ENCODE data around the gene SPEN. TPM values are rescaled to one million over a fixed set of nuclear protein-coding genes. Genes with fewer than 3 reads are reported as not detected.

Gene SPEN
- total and polyA plus RNA-seq, 9 of the 15 experiments (the other 6 are each of a cell fraction or from before 2014, with no cell fraction given) = 5.7 to 87.5 (median 27.2) TPM

- TF ChIP-seq GTF3C2 (IDR thresholded peaks at IDR 0.05; ENCODE audit: borderline replicate concordance, extremely low read depth, insufficient read length) (no peak), OTX1 (CRISPR knock-in tag; IDR thresholded peaks at IDR 0.05) (no peak), SPI1 (IDR thresholded peaks at IDR 0.05; ENCODE audit: borderline replicate concordance, low read depth, low read length) (no peak), SIX5 (IDR thresholded peaks at IDR 0.05; ENCODE audit: borderline replicate concordance in 1 of 2, insufficient read depth in 1 of 2, low read depth in 1 of 2, low read length in 2 of 2) (no peak), TRIM24 (IDR thresholded peaks at IDR 0.05) (no peak), CHD1 (IDR thresholded peaks at IDR 0.05; ENCODE audit: low read length) (peak; percentile 93), HDAC3 (IDR thresholded peaks at IDR 0.05; ENCODE audit: borderline replicate concordance, partially characterized antibody) (no peak), SAFB (IDR thresholded peaks at IDR 0.05; ENCODE audit: borderline replicate concordance, low read depth, low read length) (peak; percentile 13; the same call in 1 of the 2 replicates), HDAC1 (IDR thresholded peaks at IDR 0.05) (no peak), CBX1 (IDR thresholded peaks at IDR 0.05; ENCODE audit: low read depth) (no peak), RNF219 (CRISPR knock-in tag; IDR thresholded peaks at IDR 0.05) (no peak), ZNF583 (CRISPR knock-in tag; IDR thresholded peaks at IDR 0.05) (no peak), ETV5 (CRISPR knock-in tag; IDR thresholded peaks at IDR 0.05; ENCODE audit: low read depth) (no peak), BCL6 (CRISPR knock-in tag; IDR thresholded peaks at IDR 0.05) (no peak), ZNF24 (IDR thresholded peaks at IDR 0.05) (no peak), ZNF764 (CRISPR knock-in tag; IDR thresholded peaks at IDR 0.05; ENCODE audit: low read depth) (no peak), DIDO1 (tag; IDR thresholded peaks at IDR 0.05; ENCODE audit: low read depth) (no peak), L3MBTL2 (IDR thresholded peaks at IDR 0.05) (peak; percentile 18; the same call in 1 of the 2 replicates), MBD2 (IDR thresholded peaks at IDR 0.05; ENCODE audit: borderline replicate concordance, low read depth) (no peak), TBP (optimal IDR thresholded peaks at IDR 0.05; ENCODE audit: low read depth, low read length) (no peak), TEAD4 (IDR thresholded peaks at IDR 0.05; ENCODE audit: low read length) (no peak), TEAD4 (CRISPR knock-in tag; IDR thresholded peaks at IDR 0.05; ENCODE audit: borderline replicate concordance) (no peak)
- TF ChIP-seq, protein P1, sequence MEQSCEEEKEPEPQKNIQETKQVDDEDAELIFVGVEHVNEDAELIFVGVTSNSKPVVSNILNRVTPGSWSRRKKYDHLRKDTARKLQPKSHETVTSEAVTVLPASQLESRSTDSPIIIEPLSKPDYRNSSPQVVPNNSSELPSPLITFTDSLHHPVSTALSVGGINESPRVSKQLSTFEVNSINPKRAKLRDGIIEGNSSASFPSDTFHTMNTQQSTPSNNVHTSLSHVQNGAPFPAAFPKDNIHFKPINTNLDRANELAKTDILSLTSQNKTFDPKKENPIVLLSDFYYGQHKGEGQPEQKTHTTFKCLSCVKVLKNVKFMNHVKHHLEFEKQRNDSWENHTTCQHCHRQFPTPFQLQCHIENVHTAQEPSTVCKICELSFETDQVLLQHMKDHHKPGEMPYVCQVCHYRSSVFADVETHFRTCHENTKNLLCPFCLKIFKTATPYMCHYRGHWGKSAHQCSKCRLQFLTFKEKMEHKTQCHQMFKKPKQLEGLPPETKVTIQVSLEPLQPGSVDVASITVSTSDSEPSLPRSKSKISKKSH (CRISPR knock-in tag; IDR thresholded peaks at IDR 0.05) = no peak
Observed at GRCh38 chr1:15848143-15848928, 829 bp downstream of the SPEN start (continued).

Measured in K562 (cell line).